ENCODE results near the gene C6orf118. TPM values are rescaled to one million over a fixed set of nuclear protein-coding genes. Genes with fewer than 3 reads are reported as not detected.
A peak's percentile ranks its signal among the peaks of the same experiment; 100 is the strongest.

C6orf118 gene
- total and polyA plus RNA-seq, 4 donors: 6.0 to 20.7 (median 17.6) TPM

DNA sequence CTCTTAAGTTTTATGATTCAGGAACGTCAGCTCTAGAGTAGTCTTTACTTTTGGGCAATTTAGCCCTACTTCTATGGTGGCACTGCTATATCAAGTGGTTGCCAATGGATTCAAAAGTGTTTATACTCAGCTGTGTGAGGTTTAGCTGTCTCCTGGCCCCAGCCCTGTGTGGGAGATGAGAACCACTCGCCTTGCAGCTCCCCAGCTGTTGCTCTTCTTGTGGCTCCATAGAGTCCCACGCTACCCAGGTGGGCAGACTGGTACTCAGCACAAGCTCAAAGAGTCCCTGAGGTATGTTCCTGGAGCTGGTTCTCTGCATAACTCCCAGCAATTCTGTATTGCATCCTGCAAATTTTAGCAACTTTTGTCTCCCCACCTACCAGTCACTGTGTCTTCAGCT lies 59.6 kb downstream of the C6orf118 start:
- Histone ChIP-seq H3K4me3 (ENCODE audit: low read depth, low read length) (no peak overlapping the region), H3K27me3 (ENCODE audit: control insufficient read depth, insufficient read depth, low read length) (no peaks in the 10 kb centered on the region), H3K36me3 (ENCODE audit: control insufficient read depth, insufficient read depth, low read length) (no peaks in the 10 kb centered on the region), H3K4me1 (ENCODE audit: control insufficient read depth, insufficient read depth, low read length) (peaks cover 5% of the 10 kb centered on the region), H3K27ac (ENCODE audit: low read depth, low read length) (no peak overlapping the region), H3K9me3 (ENCODE audit: control insufficient read depth, insufficient read depth, low read length) (no peaks in the 10 kb centered on the region)
- DNase-seq (ENCODE audit: low read depth in 4 of 6, low spot score in 6 of 6): no peak
- 85% methylated on average over 2 of the region's 3 CpGs for WGBS (ENCODE audit: insufficient coverage)

DNA sequence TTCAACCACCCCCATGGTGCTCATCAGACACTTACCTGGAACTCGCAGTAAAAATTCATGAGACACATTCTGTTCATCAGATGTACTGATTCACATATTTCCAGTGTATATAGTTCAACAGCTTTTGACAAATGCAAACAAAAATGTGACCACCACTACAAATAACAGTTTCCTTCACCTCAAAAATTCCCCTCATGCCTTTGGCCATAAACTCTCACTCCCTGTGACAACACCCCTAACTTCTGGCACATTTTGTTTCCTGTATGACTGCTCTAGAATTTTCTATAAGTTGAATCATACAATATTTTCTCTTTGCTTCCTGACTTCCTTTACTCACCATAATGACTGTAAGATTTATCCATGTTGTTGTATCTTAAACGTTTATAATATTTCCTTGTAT lies 63.7 kb downstream of the C6orf118 start:
- no peak for DNase-seq (ENCODE audit: low read depth in 4 of 6, low spot score in 6 of 6)
- 100% methylated on average over 1 of the region's 2 CpGs for WGBS (ENCODE audit: insufficient coverage)
- no peaks in the 10 kb centered on the region for H3K27me3 ChIP-seq (ENCODE audit: control insufficient read depth, insufficient read depth, low read length)
- no peak overlapping the region for H3K4me3 ChIP-seq (ENCODE audit: low read depth, low read length)
- H3K4me1 ChIP-seq (ENCODE audit: control insufficient read depth, insufficient read depth, low read length): peaks cover 7% of the 10 kb centered on the region
- no peaks in the 10 kb centered on the region for H3K36me3 ChIP-seq (ENCODE audit: control insufficient read depth, insufficient read depth, low read length)
- no peaks in the 10 kb centered on the region for H3K9me3 ChIP-seq (ENCODE audit: control insufficient read depth, insufficient read depth, low read length)
- no peak overlapping the region for H3K27ac ChIP-seq (ENCODE audit: low read depth, low read length)

DNA sequence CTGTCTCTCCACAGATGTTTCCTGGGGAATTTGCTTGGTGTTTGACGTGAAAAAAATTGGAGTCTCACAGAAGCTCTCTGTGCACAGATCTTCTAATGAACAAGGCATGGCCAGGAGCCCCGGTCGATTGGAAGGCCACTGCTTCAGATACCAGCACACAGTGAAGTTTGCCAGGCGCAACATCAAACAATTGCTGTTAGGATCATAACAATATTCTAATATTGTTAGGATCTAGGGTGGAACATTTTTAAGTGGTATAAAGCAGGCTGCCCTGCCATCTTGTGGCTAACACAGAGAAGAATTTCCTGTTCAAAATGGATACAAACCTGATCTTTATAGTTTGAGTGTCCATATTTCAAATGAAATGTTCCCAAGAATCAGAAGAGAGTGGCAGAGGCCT lies 64.1 kb downstream of the C6orf118 start:
- no peaks in the 10 kb centered on the region for H3K9me3 ChIP-seq (ENCODE audit: control insufficient read depth, insufficient read depth, low read length)
- peaks cover 7% of the 10 kb centered on the region for H3K4me1 ChIP-seq (ENCODE audit: control insufficient read depth, insufficient read depth, low read length)
- peak overlapping the region; percentile 29 for H3K27ac ChIP-seq (ENCODE audit: low read depth, low read length)
- no peak overlapping the region for H3K4me3 ChIP-seq (ENCODE audit: low read depth, low read length)
- H3K36me3 ChIP-seq (ENCODE audit: control insufficient read depth, insufficient read depth, low read length): no peaks in the 10 kb centered on the region
- H3K27me3 ChIP-seq (ENCODE audit: control insufficient read depth, insufficient read depth, low read length): no peaks in the 10 kb centered on the region
- peak in 2 of 6 donors; percentile 77 to 89 for DNase-seq (ENCODE audit: low read depth in 4 of 6, low spot score in 6 of 6)
- 25% methylated on average over 1 of the region's 4 CpGs for WGBS (ENCODE audit: insufficient coverage)

GRCh38 chr6:165244524-165245247 lies 64.7 kb downstream of the C6orf118 start:
- no peaks in the 10 kb centered on the region for H3K27me3 ChIP-seq (ENCODE audit: control insufficient read depth, insufficient read depth, low read length)
- H3K36me3 ChIP-seq (ENCODE audit: control insufficient read depth, insufficient read depth, low read length): no peaks in the 10 kb centered on the region
- peak overlapping the region; percentile 29 for H3K27ac ChIP-seq (ENCODE audit: low read depth, low read length)
- WGBS (ENCODE audit: insufficient coverage): 68% methylated on average over 2 of the region's 12 CpGs
- peaks cover 7% of the 10 kb centered on the region for H3K4me1 ChIP-seq (ENCODE audit: control insufficient read depth, insufficient read depth, low read length)
- no peak overlapping the region for H3K4me3 ChIP-seq (ENCODE audit: low read depth, low read length)
- H3K9me3 ChIP-seq (ENCODE audit: control insufficient read depth, insufficient read depth, low read length): no peaks in the 10 kb centered on the region
- DNase-seq (ENCODE audit: low read depth in 4 of 6, low spot score in 6 of 6): peak in 2 of 6 donors; percentile 20 to 38

DNA sequence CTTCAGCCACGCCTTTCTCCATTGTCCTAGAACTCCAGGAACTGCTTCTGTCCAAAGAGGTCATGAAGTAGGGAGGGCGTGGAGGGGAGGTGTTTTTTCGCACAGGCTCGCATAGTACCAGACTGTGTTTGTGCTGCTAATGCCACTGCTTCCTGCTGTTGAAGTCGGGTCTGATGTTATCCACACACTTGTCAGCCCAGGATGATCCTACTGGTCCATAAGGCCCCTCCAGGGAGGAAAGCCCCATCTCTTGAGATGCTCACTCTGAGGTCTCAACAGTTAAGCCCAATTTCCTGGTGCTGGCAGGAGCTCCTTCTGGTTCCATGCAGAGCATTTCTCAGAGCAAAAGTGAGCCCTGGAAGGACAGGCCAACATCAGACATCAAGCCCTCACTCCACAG lies 65.6 kb downstream of the C6orf118 start:
- no peak for DNase-seq (ENCODE audit: low read depth in 4 of 6, low spot score in 6 of 6)
- H3K27me3 ChIP-seq (ENCODE audit: control insufficient read depth, insufficient read depth, low read length): no peaks in the 10 kb centered on the region
- WGBS (ENCODE audit: insufficient coverage): 98% methylated on average over 5 of the region's 5 CpGs
- H3K27ac ChIP-seq (ENCODE audit: low read depth, low read length): no peak overlapping the region
- no peaks in the 10 kb centered on the region for H3K36me3 ChIP-seq (ENCODE audit: control insufficient read depth, insufficient read depth, low read length)
- no peaks in the 10 kb centered on the region for H3K9me3 ChIP-seq (ENCODE audit: control insufficient read depth, insufficient read depth, low read length)
- peaks cover 7% of the 10 kb centered on the region for H3K4me1 ChIP-seq (ENCODE audit: control insufficient read depth, insufficient read depth, low read length)
- no peak overlapping the region for H3K4me3 ChIP-seq (ENCODE audit: low read depth, low read length)

GRCh38 chr6:165236326-165236725 lies 73.1 kb downstream of the C6orf118 start:
- Histone ChIP-seq H3K27me3 (ENCODE audit: control insufficient read depth, insufficient read depth, low read length) (no peaks in the 10 kb centered on the region), H3K9me3 (ENCODE audit: control insufficient read depth, insufficient read depth, low read length) (peaks cover 3% of the 10 kb centered on the region), H3K4me3 (ENCODE audit: low read depth, low read length) (no peak overlapping the region), H3K36me3 (ENCODE audit: control insufficient read depth, insufficient read depth, low read length) (no peaks in the 10 kb centered on the region), H3K4me1 (ENCODE audit: control insufficient read depth, insufficient read depth, low read length) (peaks cover 18% of the 10 kb centered on the region), H3K27ac (ENCODE audit: low read depth, low read length) (no peak overlapping the region)
- no peak for DNase-seq (ENCODE audit: low read depth in 4 of 6, low spot score in 6 of 6)
- WGBS (ENCODE audit: insufficient coverage): 100% methylated on average over 1 of the region's 1 CpG

- Histone ChIP-seq H3K9me3 (ENCODE audit: control insufficient read depth, insufficient read depth, low read length) (peaks cover 3% of the 10 kb centered on the region), H3K27me3 (ENCODE audit: control insufficient read depth, insufficient read depth, low read length) (no peaks in the 10 kb centered on the region), H3K4me1 (ENCODE audit: control insufficient read depth, insufficient read depth, low read length) (peaks cover 24% of the 10 kb centered on the region), H3K36me3 (ENCODE audit: control insufficient read depth, insufficient read depth, low read length) (no peaks in the 10 kb centered on the region), H3K4me3 (ENCODE audit: low read depth, low read length) (no peak overlapping the region), H3K27ac (ENCODE audit: low read depth, low read length) (peak overlapping the region; percentile 72)
- peak in 1 of 6 donors; percentile 44 for DNase-seq (ENCODE audit: low read depth in 4 of 6, low spot score in 6 of 6)
- 37% methylated on average over 4 of the region's 8 CpGs for WGBS (ENCODE audit: insufficient coverage)
Measured at GRCh38 chr6:165232731-165233488, 76.5 kb downstream of the C6orf118 start.

- Histone ChIP-seq H3K27me3 (ENCODE audit: control insufficient read depth, insufficient read depth, low read length) (no peaks in the 10 kb centered on the region), H3K4me1 (ENCODE audit: control insufficient read depth, insufficient read depth, low read length) (peaks cover 24% of the 10 kb centered on the region), H3K27ac (ENCODE audit: low read depth, low read length) (peak overlapping the region; percentile 72), H3K36me3 (ENCODE audit: control insufficient read depth, insufficient read depth, low read length) (no peaks in the 10 kb centered on the region), H3K4me3 (ENCODE audit: low read depth, low read length) (peak overlapping the region; percentile 6), H3K9me3 (ENCODE audit: control insufficient read depth, insufficient read depth, low read length) (peaks cover 3% of the 10 kb centered on the region)
- DNase-seq (ENCODE audit: low read depth in 4 of 6, low spot score in 6 of 6): peak in 5 of 6 donors; percentile 62 to 96 (median 75)
- 38% methylated on average over 8 of the region's 17 CpGs for WGBS (ENCODE audit: insufficient coverage)
Measured at GRCh38 chr6:165231581-165232561, 77.5 kb downstream of the C6orf118 start.

GRCh38 chr6:165231177-165231576 lies 78.2 kb downstream of the C6orf118 start:
- peak in 2 of 6 donors; percentile 15 to 45 for DNase-seq (ENCODE audit: low read depth in 4 of 6, low spot score in 6 of 6)
- Histone ChIP-seq H3K9me3 (ENCODE audit: control insufficient read depth, insufficient read depth, low read length) (no peaks in the 10 kb centered on the region), H3K4me1 (ENCODE audit: control insufficient read depth, insufficient read depth, low read length) (peaks cover 24% of the 10 kb centered on the region), H3K27me3 (ENCODE audit: control insufficient read depth, insufficient read depth, low read length) (no peaks in the 10 kb centered on the region), H3K36me3 (ENCODE audit: control insufficient read depth, insufficient read depth, low read length) (no peaks in the 10 kb centered on the region), H3K4me3 (ENCODE audit: low read depth, low read length) (no peak overlapping the region), H3K27ac (ENCODE audit: low read depth, low read length) (peak overlapping the region; percentile 34)
- WGBS (ENCODE audit: insufficient coverage): no CpG with 5 or more reads among the region's 3 CpGs

All from spinal cord (tissue), 10 donors.